NCI-H446 treated with DMSO at 0.1 percent for 48 hours (cell line): Measurements from ENCODE around the gene UBE2V1.
"Not testable (repeated sequence)": the region's sequence is repeated elsewhere in the genome, so short reads cannot be mapped to it uniquely, and the experiment has no call there.

Experiments
- DNase-seq: peaks from one replicate; lab custom pipeline; 2025; lab: John Stamatoyannopoulos, UW

Gene UBE2V1

DNA sequence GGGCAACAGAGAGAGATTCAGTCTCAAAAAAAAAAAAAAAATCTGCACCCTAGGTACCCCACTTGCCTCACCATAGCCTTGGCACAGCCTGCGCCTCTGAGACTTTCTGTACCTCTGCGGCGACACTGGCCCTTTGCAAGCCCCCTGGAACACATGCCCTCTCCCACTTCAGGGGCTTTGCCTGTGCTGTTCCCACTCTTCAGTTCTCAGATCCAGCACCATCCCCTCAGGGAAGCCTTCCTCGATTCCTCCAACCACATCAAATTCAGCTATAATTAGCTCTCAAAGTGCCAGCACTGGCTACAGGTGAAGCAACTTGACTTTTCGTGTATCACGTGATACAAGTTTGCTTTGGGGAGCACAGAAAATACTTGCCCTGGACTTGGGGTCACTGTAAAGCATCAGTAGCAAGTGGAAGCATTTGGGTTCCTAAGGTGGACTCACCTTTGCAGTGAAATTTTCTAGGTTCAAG lies 2.1 kb upstream of the UBE2V1 start:
- no peak for DNase-seq

DNA sequence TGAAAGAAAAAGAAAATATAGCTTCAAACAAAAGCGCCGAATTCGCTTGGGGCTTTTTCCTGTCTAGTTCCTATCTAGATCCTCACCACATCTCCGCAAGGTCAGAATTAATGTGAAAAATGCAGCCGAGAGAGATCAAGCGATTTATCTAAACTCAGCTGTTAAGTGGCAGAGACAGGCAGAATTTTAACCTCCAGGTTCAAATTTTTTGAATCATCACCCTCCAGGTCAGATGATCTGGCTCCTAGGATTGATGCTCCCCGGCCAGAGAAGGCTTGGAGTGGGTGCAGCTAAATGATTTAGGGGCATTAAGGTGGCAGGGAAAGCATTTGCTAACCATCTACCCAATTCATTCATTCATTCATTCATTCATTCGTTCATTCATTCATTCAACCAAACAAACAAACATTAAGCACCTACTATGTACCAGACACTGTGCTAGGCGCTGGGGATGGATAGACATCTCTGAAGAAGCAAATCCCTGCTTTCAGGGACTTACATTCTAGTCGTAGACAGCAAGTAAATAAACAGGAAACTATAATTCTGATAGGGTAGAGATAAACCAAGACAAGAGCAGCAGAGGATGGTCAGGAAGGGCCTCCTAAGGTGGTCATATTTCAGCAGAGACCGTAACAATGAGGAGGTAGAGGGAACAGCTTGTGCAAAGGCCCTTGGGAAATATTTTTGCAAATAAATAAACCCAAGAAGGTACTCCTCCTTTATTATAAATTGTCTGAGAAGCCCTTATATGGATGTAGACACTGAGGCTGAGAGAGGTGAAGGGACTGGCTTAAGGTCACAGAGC lies 672 bp upstream of the UBE2V1 start:
- DNase-seq: no peak

GRCh38 chr20:50111829-50112495 lies 988 bp downstream of the UBE2V1 start:
- no peak for DNase-seq

DNA sequence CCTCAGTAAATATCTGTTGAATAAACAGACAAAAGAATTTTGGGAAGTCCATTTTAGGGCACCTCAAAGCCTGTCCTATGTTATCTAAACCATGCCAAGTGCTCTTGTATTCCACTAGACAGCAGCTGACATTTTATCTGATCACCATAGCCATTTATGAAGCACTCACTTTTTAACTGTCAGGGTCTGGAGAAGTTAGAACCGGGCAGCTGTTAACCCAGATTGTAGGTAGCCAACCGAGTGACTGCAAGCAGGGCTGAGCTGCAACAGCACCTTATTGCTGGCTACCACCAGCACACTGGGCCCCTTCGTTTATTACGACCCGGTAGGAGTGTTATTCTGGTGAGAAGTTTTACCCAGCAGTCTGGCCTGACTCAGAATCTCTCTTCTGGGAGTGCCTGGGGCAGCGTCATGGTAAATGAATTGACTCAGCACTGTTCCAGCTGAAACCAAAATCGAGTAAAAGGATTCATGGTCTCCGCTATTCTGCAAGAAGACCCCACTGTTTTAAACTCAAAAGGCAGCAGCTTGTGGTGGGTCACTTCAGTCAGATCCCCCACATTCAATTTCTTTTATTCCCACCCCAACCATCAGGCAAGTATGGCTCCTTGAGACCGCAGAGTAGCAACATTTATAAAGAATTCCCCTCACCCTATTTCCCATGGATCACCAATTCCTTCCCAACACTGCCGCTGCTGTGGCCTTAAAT lies 1.7 kb downstream of the UBE2V1 start:
- no peak for DNase-seq

- DNase-seq: no peak
Observed at GRCh38 chr20:50110141-50111047, 2.6 kb downstream of the UBE2V1 start.

DNA sequence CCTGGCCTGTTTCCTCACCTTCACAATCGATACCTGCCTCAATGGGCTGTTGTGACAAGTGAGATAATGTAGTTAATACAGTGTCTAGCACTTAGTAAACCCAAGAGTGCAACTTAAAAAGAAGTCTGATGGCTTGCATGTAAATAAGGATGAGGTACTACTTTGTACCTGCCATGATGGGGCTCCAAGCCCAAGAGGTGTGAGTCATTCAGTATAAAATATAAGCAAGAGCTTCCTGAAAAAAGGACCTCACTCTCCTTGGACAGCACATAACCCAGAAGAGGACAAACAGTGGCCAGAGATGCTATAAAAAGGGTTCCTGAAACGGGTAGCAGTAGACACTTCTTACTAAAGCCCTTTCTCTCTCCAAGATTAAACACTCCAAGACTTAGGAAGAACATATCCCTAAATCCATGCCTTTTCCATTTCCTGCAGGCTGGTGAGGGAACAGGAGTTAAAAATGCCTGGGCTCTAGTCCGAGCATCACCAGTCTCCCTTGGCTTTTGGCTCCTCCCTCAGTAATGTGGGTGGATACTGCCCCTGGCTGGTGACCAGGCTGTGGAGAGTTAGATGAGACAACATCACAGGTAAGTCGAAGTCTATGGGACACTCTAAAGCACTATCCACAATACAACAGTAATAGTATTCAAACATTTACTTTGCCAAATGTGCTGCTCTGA lies 4.3 kb downstream of the UBE2V1 start:
- no peak for DNase-seq

DNA sequence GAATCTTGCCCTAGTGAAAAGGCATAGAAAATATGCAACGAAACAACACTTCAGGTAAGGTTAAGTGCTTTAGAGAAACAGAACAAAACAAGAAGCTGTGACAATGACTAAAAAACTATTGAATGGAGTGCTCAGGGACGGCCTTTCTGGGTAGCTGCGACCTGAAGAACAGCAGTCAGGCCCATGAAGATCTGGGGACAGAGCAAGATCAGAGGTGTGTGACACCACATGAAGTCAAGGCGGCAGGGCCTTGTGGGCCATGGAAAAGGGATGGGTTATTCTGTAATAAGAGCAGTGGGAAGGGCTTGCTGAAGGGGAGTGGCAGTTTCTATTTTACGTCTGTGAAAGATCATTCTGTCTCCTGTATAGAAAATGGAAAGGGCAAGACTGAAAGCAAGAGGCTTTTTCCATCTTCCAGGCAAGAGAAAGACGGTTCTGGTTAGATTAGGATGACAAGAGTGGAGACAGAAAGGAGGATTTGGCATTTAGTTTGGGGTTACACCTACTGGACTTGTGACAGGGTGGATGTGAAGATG lies 5.1 kb downstream of the UBE2V1 start:
- no peak for DNase-seq

DNA sequence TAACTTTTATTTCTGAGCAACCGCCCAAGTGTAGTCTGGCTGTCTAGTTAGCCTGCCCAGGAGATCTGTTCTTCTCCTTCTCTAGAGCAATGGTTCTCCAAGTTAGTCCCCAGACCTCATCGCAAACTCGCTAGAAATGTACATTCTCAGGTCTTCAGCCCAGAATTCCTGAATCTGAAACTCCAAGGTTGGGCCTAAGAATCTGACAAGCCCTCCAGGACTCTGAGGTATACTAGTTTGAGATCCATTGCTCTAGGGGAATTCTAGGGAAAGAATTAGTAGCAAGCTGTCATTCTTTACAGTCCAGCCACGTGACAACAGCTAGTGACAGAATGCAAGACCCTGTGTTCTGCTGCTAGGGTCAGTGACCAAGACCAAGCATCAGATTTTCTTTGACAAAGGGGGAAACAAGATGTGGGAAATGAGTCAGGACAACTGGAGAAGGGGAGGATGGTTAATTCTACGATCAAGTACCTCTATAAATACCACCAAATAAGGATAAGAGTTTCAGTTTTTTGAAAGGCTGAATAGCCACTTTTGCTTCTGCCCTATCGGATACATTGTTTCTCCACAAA lies 5.8 kb downstream of the UBE2V1 start:
- no peak for DNase-seq

DNA sequence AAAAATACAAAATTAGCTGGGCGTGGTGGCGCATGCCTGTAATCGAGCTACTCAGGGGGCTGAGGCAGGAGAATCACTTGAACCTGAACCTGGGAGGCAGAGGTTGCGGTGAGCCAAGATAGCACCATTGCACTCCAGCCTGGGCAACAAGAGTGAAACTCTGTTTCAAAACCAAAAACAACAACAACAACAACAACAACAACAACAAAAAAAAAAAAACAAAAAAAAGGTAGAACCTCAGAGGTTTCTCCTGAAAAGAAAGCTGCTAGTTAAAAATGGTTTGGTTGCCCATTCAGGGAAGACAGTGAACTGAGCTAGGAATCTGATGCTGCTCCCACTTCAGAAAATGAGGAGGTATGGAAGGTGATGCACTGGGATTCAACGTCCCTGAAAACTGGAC lies 6.3 kb downstream of the UBE2V1 start:
- not testable (repeated sequence) for DNase-seq

GRCh38 chr20:50103464-50104107 lies 9.4 kb downstream of the UBE2V1 start:
- not testable (repeated sequence) for DNase-seq

DNA sequence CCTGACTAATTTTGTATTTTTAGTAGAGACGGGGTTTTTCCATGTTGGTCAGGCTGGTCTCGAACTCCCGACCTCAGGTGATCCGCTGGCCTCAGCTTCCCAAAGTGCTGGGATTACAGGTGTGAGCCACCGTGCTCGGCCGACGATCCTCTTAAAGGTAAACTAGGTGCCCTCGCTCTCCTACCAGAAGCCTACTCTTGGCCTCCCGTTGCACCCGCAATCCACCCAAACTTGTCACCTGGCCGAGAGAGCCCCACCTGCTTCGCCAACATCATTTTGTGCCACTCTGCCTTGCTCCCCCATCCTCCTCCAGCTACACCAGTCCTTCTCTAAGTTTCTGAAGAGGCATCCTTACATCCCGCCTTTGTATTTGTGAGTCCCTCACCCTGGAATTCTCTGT lies 10.4 kb downstream of the UBE2V1 start:
- not testable (repeated sequence) for DNase-seq

DNA sequence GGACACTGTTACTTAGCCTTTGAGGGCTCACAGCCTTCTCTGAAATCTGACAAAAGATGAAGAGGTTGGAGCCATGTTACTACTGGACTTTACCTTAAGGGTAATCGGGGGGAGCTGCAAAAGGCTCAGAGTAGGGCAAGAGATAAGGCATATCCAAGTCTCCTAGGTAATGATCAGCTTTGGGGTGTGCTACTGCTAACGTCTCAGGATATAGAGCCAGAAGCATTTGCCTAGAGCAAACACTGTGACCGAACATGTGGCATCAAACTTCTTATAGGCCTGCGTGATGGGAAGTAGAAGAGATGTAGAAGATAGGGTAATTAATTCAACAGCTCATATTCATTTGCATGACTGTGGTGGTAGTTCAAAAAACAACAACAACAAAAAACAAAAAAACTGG lies 11.1 kb downstream of the UBE2V1 start:
- DNase-seq: no peak

DNA sequence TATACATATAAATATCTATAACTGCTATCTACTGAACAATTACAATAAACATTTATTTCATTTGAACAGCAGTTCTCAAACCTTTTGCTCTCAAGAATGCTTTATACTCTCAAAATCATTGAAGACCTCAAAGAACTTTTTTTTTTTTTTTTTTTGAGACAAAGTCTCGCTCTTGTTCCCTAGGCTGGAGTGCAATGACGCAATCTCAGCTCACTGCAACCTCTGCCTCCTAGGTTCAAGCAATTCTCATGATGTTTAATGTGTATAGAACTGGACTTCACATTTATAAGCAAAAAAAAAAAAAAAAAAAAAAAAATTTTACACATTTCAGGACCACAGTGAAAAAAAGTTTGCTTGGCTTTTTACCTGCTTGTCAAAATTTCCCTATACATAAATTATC lies 11.7 kb downstream of the UBE2V1 start:
- no peak for DNase-seq

- DNase-seq: no peak
Observed at GRCh38 chr20:50100552-50100951, 12.4 kb downstream of the UBE2V1 start.

GRCh38 chr20:50099565-50099991 lies 13.4 kb downstream of the UBE2V1 start:
- DNase-seq: no peak

DNA sequence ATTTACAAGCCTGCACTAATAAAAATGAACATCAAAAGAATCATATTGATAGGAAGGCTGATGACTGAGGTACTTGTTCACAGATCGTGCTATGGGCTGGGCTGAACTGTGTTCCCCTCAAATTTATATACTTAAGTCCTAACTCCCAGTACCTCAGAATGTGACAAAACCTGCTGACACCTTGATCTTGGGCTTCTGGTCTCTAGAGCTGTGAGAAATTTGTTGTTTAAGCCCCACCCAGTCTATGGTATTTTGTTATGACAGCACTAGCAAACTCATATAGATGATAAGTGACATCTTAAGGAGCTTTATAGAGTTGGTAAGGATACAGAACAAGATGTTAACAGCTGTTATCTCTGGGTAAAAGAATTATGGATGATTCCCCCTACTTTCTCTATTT lies 13.8 kb downstream of the UBE2V1 start:
- DNase-seq: no peak

GRCh38 chr20:50098259-50098658 lies 14.7 kb downstream of the UBE2V1 start:
- no peak for DNase-seq

DNA sequence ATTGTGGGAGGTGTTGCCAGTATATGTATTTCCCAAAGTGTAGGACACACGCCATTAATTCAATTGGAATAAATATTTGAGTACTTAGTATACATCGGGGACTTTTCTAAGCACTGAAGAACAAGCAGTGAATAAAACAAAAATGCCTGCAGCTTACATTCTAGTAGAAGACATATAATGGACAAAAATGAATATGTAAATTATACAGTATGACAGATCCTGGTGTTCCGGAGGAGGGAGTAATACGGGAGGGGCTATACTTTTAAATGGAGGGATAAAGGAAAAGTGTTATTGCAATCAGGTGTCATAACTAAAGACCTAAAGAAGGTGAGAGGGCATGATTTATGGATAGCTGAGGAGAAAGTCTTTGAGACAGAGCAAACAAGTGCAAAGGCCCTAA lies 15.1 kb downstream of the UBE2V1 start:
- no peak for DNase-seq

DNA sequence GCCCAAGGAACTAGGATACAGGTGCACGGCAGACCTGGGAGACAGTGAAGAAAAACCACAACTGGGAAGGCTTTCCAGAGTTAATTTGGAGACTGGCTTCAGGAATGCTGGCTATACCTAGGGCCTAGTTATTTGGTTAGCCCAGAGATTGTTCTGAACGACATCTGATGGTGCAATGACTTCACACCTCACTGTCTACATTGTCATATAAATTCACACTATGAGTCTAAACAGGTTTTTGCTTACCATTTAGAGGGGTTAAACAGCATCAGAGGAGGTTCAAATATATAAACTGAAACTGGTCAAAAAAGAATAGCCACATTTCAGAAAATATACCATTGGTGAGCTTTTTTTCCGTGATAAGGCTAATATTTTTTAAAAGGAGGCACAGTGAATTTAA lies 16.7 kb downstream of the UBE2V1 start:
- no peak for DNase-seq

DNA sequence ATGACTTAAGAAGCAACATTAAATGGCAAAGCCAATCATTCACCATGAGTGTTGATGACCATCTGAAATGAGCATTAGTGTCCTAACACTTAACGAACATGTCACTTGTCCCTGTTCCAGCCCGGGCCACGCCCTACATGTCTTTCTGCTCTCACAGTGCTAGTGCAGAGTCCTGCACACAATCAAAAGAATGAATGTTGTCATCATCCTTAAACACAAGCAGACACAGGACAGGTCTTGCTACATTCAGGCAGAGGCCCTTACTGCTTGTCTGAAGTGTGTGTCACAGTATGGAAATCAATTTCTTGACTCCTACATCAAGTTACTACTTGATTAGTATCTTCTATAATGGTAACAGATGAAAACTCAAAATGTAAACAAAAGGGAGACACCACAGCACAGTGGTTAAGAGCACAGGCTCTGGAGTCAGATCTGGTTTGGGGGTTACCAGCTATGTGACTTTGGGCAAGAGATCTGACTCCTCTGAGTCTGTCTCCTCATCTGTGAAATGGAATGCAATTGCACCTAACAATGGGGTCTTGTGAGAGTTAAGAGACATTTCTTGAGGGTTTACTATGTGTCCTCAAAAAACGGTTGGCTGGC lies 17.4 kb downstream of the UBE2V1 start:
- DNase-seq: no peak
